ENCODE results near the gene DIAPH1.

The DIAPH1 gene

GRCh38 chr5:141519605-141520565 lies 98.9 kb downstream of the DIAPH1 start:
- no peak for DNase-seq (ENCODE audit: low read depth)

- DNase-seq (ENCODE audit: low read depth) = no peak
These were observed 100.2 kb downstream of the DIAPH1 start for GRCh38 chr5:141518618-141519015.

GRCh38 chr5:141517880-141518617 lies 100.8 kb downstream of the DIAPH1 start:
- no peak for DNase-seq (ENCODE audit: low read depth)

GRCh38 chr5:141517312-141517711 lies 101.5 kb downstream of the DIAPH1 start:
- no peak for DNase-seq (ENCODE audit: low read depth)

GRCh38 chr5:141516672-141517025 lies 102.2 kb downstream of the DIAPH1 start:
- no peak for DNase-seq (ENCODE audit: low read depth)

- DNase-seq (ENCODE audit: low read depth) = no peak
These were observed 102.7 kb downstream of the DIAPH1 start for GRCh38 chr5:141515946-141516671.

GRCh38 chr5:141515141-141515540 lies 103.7 kb downstream of the DIAPH1 start:
- DNase-seq (ENCODE audit: low read depth) = no peak

GRCh38 chr5:141514330-141515133 lies 104.3 kb downstream of the DIAPH1 start:
- no peak for DNase-seq (ENCODE audit: low read depth)

GRCh38 chr5:141513627-141514329 lies 105.0 kb downstream of the DIAPH1 start:
- peak; percentile 80 for DNase-seq (ENCODE audit: low read depth)

- no peak for DNase-seq (ENCODE audit: low read depth)
These were observed 105.7 kb downstream of the DIAPH1 start for GRCh38 chr5:141512911-141513626.

- DNase-seq (ENCODE audit: low read depth) = peak; percentile 74
These were observed 106.3 kb downstream of the DIAPH1 start for GRCh38 chr5:141512390-141512910.

GRCh38 chr5:141511771-141512325 lies 107.0 kb downstream of the DIAPH1 start:
- DNase-seq (ENCODE audit: low read depth) = no peak

GRCh38 chr5:141510850-141511601 lies 107.8 kb downstream of the DIAPH1 start:
- DNase-seq (ENCODE audit: low read depth) = no peak

GRCh38 chr5:141510160-141510559 lies 108.6 kb downstream of the DIAPH1 start:
- no peak for DNase-seq (ENCODE audit: low read depth)

- DNase-seq (ENCODE audit: low read depth) = no peak
These were observed 109.8 kb downstream of the DIAPH1 start for GRCh38 chr5:141508798-141509611.

GRCh38 chr5:141508440-141508797 lies 110.4 kb downstream of the DIAPH1 start:
- DNase-seq (ENCODE audit: low read depth) = no peak

- DNase-seq (ENCODE audit: low read depth) = no peak
These were observed 111.3 kb downstream of the DIAPH1 start for GRCh38 chr5:141507387-141508091.

Measured in stimulated activated CD4-positive, alpha-beta T cell treated with anti-CD3 and anti-CD28 coated beads, Interleukin-2, amount 100 ng/mL, for 4 hours (primary cell).